ENCODE data around the gene EPX.

Gene EPX

GRCh38 chr17:58215685-58216084 is 23.2 kb downstream of the EPX start:
- H3K27ac ChIP-seq = no peak overlapping the region
- TF ChIP-seq CTCF (conservative IDR thresholded peaks at IDR 0.05) (peak; percentile 28; the same call in 1 of the 2 replicates), ZFX (IDR thresholded peaks at IDR 0.05) (no peak)

GRCh38 chr17:58217766-58218165 is 25.2 kb downstream of the EPX start:
- TF ChIP-seq ZFX (IDR thresholded peaks at IDR 0.05) (no peak), CTCF (conservative IDR thresholded peaks at IDR 0.05) (no peak)
- H3K27ac ChIP-seq = no peak overlapping the region

GRCh38 chr17:58219007-58219788 is 26.7 kb downstream of the EPX start, which contains the start of gene MKS1:
TSS of gene MKS1 (minus strand) at chr17:58219255. CDS start at chr17:58219230, 25 bp downstream.
- peak within 1 kb of the TSS; percentile 89 for H3K27ac ChIP-seq
- TF ChIP-seq CTCF (conservative IDR thresholded peaks at IDR 0.05) (peak; percentile 74), ZFX (IDR thresholded peaks at IDR 0.05) (no peak)

- TF ChIP-seq CTCF (conservative IDR thresholded peaks at IDR 0.05) (no peak), ZFX (IDR thresholded peaks at IDR 0.05) (no peak)
- peak overlapping the region; percentile 89 for H3K27ac ChIP-seq
These were observed 27.3 kb downstream of the EPX start for GRCh38 chr17:58219789-58220183.

GRCh38 chr17:58224315-58224714 is 31.8 kb downstream of the EPX start:
- no peak overlapping the region for H3K27ac ChIP-seq
- TF ChIP-seq ZFX (IDR thresholded peaks at IDR 0.05) (no peak), CTCF (conservative IDR thresholded peaks at IDR 0.05) (no peak)

- TF ChIP-seq ZFX (IDR thresholded peaks at IDR 0.05) = no peak
- TF ChIP-seq CTCF (conservative IDR thresholded peaks at IDR 0.05) = no peak
- no peak overlapping the region for H3K27ac ChIP-seq
These were observed 35.2 kb downstream of the EPX start for GRCh38 chr17:58227733-58228132.

- H3K27ac ChIP-seq = no peak overlapping the region
- no peak for TF ChIP-seq CTCF (conservative IDR thresholded peaks at IDR 0.05)
- TF ChIP-seq ZFX (IDR thresholded peaks at IDR 0.05) = no peak
These were observed 36.2 kb downstream of the EPX start for GRCh38 chr17:58228679-58229078.

All from C4-2B (cell line).